HepG2 (cell line): ENCODE measurements around the gene SIGLEC1. TPM values are rescaled to one million over a fixed set of nuclear protein-coding genes. Genes with fewer than 3 reads are reported as not detected.
A peak's percentile ranks its signal among the peaks of the same experiment; 100 is the strongest.

Experiments used
- ARID2 ChIP-seq: sonication (generic); formaldehyde crosslinking; IDR thresholded peaks from 2 replicates; pipeline ENCODE4 v1.8.1; 2022; ENCODE audit warnings: mild to moderate bottlenecking, missing genetic modification reagents, borderline replicate concordance
- DMAP1 ChIP-seq: IDR thresholded peaks from 2 replicates; pipeline ENCODE4 v1.6.1; 2016
- EEA1 ChIP-seq: sonication (generic); formaldehyde crosslinking; IDR thresholded peaks from 2 replicates; pipeline ENCODE4 v1.5.1; 2020; ENCODE audit warnings: mild to moderate bottlenecking, missing genetic modification reagents, borderline replicate concordance
- FOXP1 ChIP-seq, 2 experiments: fragments of 450-650 bp in 1 of 2; IDR thresholded peaks; 2 replicates each; pipeline ENCODE4 v1.6.1; 2017 to 2018; ENCODE audit warnings: antibody characterized with exemption in 1 of 2
- KDM2A ChIP-seq: sonication (generic); formaldehyde crosslinking; IDR thresholded peaks from 2 replicates; pipeline ENCODE4 v1.4.0; 2020; ENCODE audit warnings: low read depth, missing genetic modification reagents, borderline replicate concordance
- KMT2B ChIP-seq: IDR thresholded peaks from 2 replicates; pipeline ENCODE4 v1.6.1; 2016; ENCODE audit warnings: missing genetic modification reagents, missing compliant biosample characterization
- NR2F1 ChIP-seq, 2 experiments: fragments of 450-650 bp in 1 of 2; formaldehyde crosslinking in 1 of 2; IDR thresholded peaks; 2 replicates each; pipeline versions ENCODE4 v1.5.0 to v1.6.1; 2016 to 2020; ENCODE audit warnings: mild to moderate bottlenecking in 1 of 2, missing compliant biosample characterization in 1 of 2, missing genetic modification reagents in 1 of 2, moderate library complexity in 1 of 2
- ZBTB7B ChIP-seq: sonication (generic); formaldehyde crosslinking; IDR thresholded peaks from 2 replicates; pipeline ENCODE4 v1.4.0; 2020; ENCODE audit warnings: missing genetic modification reagents
- ZEB1 ChIP-seq: IDR thresholded peaks from 2 replicates; pipeline ENCODE4 v1.6.1; 2012; ENCODE audit warnings: mild to moderate bottlenecking, low read depth, inconsistent platforms; ENCODE audit not compliant: insufficient replicate concordance
- ZNF337 ChIP-seq: sonication (generic); formaldehyde crosslinking; IDR thresholded peaks from 2 replicates; pipeline ENCODE4 v1.5.1; 2020; ENCODE audit warnings: missing genetic modification reagents, low read depth, mild to moderate bottlenecking, borderline replicate concordance
- ZNF512B ChIP-seq: sonication (generic); formaldehyde crosslinking; IDR thresholded peaks from 2 replicates; pipeline ENCODE4 v1.5.1; 2020; ENCODE audit warnings: missing genetic modification reagents, mild to moderate bottlenecking, borderline replicate concordance
- ZNF543 ChIP-seq: sonication (generic); formaldehyde crosslinking; IDR thresholded peaks from 2 replicates; pipeline ENCODE4 v1.4.0; 2020; ENCODE audit warnings: mild to moderate bottlenecking, missing genetic modification reagents
- ZNF589 ChIP-seq: sonication (generic); formaldehyde crosslinking; conservative IDR thresholded peaks from 2 replicates; pipeline ENCODE4 v1.8.0; 2022; ENCODE audit warnings: mild to moderate bottlenecking, moderate library complexity, missing genetic modification reagents
- ZNF605 ChIP-seq: sonication (generic); formaldehyde crosslinking; IDR thresholded peaks from 2 replicates; pipeline ENCODE4 v1.8.0; 2022; ENCODE audit warnings: mild to moderate bottlenecking, missing genetic modification reagents
- ZNF619 ChIP-seq: sonication (generic); formaldehyde crosslinking; IDR thresholded peaks from 2 replicates; pipeline ENCODE4 v1.4.0; 2020; ENCODE audit warnings: mild to moderate bottlenecking, missing genetic modification reagents
- ZNF713 ChIP-seq: sonication (generic); formaldehyde crosslinking; IDR thresholded peaks from 2 replicates; pipeline ENCODE4 v1.4.0; 2020; ENCODE audit warnings: mild to moderate bottlenecking, missing genetic modification reagents
- polyA plus RNA-seq, 8 experiments: library from polyadenylated mRNA; depleted of rRNA in 3 of 8; stranded (reverse) in 7 of 8; unstranded in 1 of 8; fragments of >200 nt; fragmentation: Illumina TruSeq in 4 of 8; extraction: Trizol in 4 of 8; gene quantifications; 2 replicates each; pipeline versions ENCODE4 v1.2.1 to v1.2.3, GENCODE V29; 2011 to 2016; ENCODE audit warnings: low read depth in 4 of 8, missing spikeins in 1 of 8, mixed read lengths in 1 of 8; ENCODE audit not compliant: insufficient read depth in 1 of 8
- total RNA-seq, 5 experiments: library from RNA; depleted of rRNA; stranded (reverse); fragments of >200 nt; fragmentation: Illumina TruSeq; extraction: Trizol; gene quantifications; 2 replicates each; pipeline ENCODE4 v1.2.3, GENCODE V29; 2016; ENCODE audit warnings: low read depth in 1 of 5
- TF ChIP-seq, protein P1 (sequence below): sonication (generic); formaldehyde crosslinking; IDR thresholded peaks from one replicate; pipeline ENCODE4 v1.5.1; 2020; ENCODE audit warnings: mild to moderate bottlenecking, missing genetic modification reagents; ENCODE audit errors: not compliant biosample characterization
- TF ChIP-seq, protein P2 (sequence below): IDR thresholded peaks from 2 replicates; pipeline ENCODE4 v1.6.1; 2016
- TF ChIP-seq, protein P3 (sequence below): sonication (generic); formaldehyde crosslinking; IDR thresholded peaks from 2 replicates; pipeline ENCODE4 v1.4.0; 2020; ENCODE audit warnings: mild to moderate bottlenecking, missing genetic modification reagents

SIGLEC1 gene
- total and polyA plus RNA-seq, 2 of the 13 experiments (the other 11 are each of a cell fraction or from before 2014, with no cell fraction given) = 0.01 TPM; not detected in 1

DNA sequence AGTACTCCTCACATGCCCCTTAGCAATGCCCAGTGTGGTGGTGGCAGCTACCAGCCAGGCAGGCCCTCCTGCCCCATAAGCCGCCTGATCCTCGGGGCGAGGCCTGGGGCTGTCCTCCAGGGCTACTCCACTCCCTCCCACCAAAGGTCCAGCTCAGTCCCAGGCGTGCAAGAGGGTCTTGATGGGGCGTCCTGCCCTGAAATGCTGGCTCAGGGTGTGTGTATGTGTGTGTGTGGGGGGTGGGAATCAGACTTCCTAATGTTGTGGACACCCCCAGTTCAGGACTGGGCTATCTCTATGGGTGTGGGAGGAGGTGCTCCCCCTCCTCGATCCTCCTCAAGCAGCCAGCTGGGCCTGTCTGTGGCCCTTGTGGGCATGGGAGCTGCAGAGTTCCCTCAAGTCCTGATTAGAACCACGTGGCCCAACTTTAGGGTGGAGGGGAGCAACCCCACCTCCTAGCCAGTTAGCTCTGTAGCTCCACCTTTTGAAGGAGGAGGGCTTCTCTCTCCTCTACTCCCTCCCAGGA, 27.6 kb upstream of the SIGLEC1 start (continued):
- 0 out of 2 replicates have a peak, but pooled peaks have one; percentile 8 for TF ChIP-seq KMT2B (CRISPR knock-in tag)
- TF ChIP-seq ZNF337 = no peak
- no peak for TF ChIP-seq ZBTB7B
- no peak for TF ChIP-seq NR2F1 (CRISPR knock-in tag; IDR thresholded peaks at IDR 0.05)
- TF ChIP-seq ZEB1 = no peak
- TF ChIP-seq ZNF713 (CRISPR knock-in tag) = no peak
- TF ChIP-seq, protein P1, sequence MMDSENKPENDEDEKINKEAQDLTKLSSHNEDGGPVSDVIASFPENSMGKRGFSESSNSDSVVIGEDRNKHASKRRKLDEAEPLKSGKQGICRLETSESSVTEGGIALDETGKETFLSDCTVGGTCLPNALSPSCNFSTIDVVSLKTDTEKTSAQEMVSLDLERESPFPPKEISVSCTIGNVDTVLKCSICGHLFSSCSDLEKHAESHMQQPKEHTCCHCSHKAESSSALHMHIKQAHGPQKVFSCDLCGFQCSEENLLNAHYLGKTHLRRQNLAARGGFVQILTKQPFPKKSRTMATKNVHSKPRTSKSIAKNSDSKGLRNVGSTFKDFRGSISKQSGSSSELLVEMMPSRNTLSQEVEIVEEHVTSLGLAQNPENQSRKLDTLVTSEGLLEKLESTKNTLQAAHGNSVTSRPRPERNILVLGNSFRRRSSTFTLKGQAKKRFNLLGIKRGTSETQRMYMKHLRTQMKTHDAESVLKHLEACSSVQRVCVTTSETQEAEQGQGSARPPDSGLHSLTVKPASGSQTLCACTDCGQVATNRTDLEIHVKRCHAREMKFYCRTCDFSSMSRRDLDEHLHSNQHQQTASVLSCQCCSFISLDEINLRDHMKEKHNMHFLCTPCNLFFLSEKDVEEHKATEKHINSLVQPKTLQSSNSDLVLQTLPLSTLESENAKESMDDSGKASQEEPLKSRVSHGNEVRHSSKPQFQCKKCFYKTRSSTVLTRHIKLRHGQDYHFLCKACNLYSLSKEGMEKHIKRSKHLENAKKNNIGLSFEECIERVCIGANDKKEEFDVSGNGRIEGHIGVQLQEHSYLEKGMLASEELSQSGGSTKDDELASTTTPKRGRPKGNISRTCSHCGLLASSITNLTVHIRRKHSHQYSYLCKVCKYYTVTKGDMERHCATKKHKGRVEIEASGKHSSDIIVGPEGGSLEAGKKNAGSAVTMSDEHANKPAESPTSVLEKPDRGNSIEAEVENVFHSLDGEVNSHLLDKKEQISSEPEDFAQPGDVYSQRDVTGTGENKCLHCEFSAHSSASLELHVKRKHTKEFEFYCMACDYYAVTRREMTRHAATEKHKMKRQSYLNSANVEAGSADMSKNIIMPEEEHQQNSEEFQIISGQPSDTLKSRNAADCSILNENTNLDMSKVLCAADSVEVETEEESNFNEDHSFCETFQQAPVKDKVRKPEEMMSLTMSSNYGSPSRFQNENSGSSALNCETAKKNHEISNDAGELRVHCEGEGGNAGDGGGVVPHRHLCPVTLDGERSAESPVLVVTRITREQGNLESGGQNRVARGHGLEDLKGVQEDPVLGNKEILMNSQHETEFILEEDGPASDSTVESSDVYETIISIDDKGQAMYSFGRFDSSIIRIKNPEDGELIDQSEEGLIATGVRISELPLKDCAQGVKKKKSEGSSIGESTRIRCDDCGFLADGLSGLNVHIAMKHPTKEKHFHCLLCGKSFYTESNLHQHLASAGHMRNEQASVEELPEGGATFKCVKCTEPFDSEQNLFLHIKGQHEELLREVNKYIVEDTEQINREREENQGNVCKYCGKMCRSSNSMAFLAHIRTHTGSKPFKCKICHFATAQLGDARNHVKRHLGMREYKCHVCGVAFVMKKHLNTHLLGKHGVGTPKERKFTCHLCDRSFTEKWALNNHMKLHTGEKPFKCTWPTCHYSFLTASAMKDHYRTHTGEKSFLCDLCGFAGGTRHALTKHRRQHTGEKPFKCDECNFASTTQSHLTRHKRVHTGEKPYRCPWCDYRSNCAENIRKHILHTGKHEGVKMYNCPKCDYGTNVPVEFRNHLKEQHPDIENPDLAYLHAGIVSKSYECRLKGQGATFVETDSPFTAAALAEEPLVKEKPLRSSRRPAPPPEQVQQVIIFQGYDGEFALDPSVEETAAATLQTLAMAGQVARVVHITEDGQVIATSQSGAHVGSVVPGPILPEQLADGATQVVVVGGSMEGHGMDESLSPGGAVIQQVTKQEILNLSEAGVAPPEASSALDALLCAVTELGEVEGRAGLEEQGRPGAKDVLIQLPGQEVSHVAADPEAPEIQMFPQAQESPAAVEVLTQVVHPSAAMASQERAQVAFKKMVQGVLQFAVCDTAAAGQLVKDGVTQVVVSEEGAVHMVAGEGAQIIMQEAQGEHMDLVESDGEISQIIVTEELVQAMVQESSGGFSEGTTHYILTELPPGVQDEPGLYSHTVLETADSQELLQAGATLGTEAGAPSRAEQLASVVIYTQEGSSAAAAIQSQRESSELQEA (CRISPR knock-in tag) = no peak
- TF ChIP-seq KDM2A = no peak
- TF ChIP-seq, protein P2, sequence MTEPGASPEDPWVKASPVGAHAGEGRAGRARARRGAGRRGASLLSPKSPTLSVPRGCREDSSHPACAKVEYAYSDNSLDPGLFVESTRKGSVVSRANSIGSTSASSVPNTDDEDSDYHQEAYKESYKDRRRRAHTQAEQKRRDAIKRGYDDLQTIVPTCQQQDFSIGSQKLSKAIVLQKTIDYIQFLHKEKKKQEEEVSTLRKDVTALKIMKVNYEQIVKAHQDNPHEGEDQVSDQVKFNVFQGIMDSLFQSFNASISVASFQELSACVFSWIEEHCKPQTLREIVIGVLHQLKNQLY (CRISPR knock-in tag) = no peak
- TF ChIP-seq ZNF619 (CRISPR knock-in tag) = peak; percentile 70; the same call in 1 of the 2 replicates
- peak; percentile 73; the same call in 1 of the 2 replicates for TF ChIP-seq ZNF543
- no peak for TF ChIP-seq DMAP1
- no peak for TF ChIP-seq ZNF512B (CRISPR knock-in tag)
- TF ChIP-seq ZNF589 (CRISPR knock-in tag) = no peak
- TF ChIP-seq FOXP1 (IDR thresholded peaks at IDR 0.05) = no peak
- no peak for TF ChIP-seq FOXP1 (CRISPR knock-in tag; IDR thresholded peaks at IDR 0.05)
- TF ChIP-seq ARID2 = no peak
- TF ChIP-seq ZNF605 (CRISPR knock-in tag) = no peak; the same call in 1 of the 2 replicates
- TF ChIP-seq EEA1 (CRISPR knock-in tag) = no peak
- TF ChIP-seq, protein P3, sequence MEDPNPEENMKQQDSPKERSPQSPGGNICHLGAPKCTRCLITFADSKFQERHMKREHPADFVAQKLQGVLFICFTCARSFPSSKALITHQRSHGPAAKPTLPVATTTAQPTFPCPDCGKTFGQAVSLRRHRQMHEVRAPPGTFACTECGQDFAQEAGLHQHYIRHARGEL (CRISPR knock-in tag) = no peak
